ENCODE data around the gene PARD3.

GRCh38 chr10:34707656-34708055 is 107.4 kb downstream of the PARD3 start:
- no peak for TF ChIP-seq CTCF (IDR thresholded peaks at IDR 0.05; ENCODE audit: insufficient read depth, low read depth, low read length)
- TF ChIP-seq EZH2 (IDR thresholded peaks at IDR 0.05; ENCODE audit: insufficient read depth, low read length), result no peak

All from astrocyte (in vitro differentiated cells and primary cell).